ENCODE results near the gene CASS4. TPM values are rescaled to one million over a fixed set of nuclear protein-coding genes. Genes with fewer than 3 reads are reported as not detected.

Gene CASS4
- total RNA-seq, 1 experiment from 2014 or later, result not detected

GRCh38 chr20:56362833-56363413 lies 49.1 kb upstream of the CASS4 start:
- Mint-ChIP-seq H3K36me3 (ENCODE audit: insufficient read depth in 1 of 3, low read depth in 3 of 3) (peaks cover 0 to 18% (median 0%) of the 10 kb centered on the region in 3 experiments; a peak in 4 of 7 replicates), H3K4me3 (no peak overlapping the region), H3K9me3 (no peaks in the 10 kb centered on the region), H3K27me3 (ENCODE audit: low read depth) (no peaks in the 10 kb centered on the region; the same call in 1 of the 2 replicates), H3K27ac (no peak overlapping the region), H3K4me1 (peaks cover 19 to 23% of the 10 kb centered on the region in 2 experiments)
- Histone ChIP-seq H3K23me2 (ENCODE audit: insufficient read length, low read depth, low read length, poor library complexity, severe bottlenecking) (peaks cover 11% of the 10 kb centered on the region), H3K56ac (ENCODE audit: insufficient read length, low read depth, low read length) (no peak overlapping the region), H2AFZ (ENCODE audit: low read length) (no peak overlapping the region), H3K79me1 (ENCODE audit: insufficient read depth, low read depth, low read length, poor library complexity, severe bottlenecking) (no peaks in the 10 kb centered on the region), H3K4me2 (ENCODE audit: insufficient read depth, insufficient read length, low read length) (no peak overlapping the region), H2AK5ac (ENCODE audit: insufficient read length, low read length) (no peak overlapping the region), H3K9ac (ENCODE audit: extremely low read depth, insufficient read length, low read length) (no peak overlapping the region), H3K18ac (ENCODE audit: insufficient read length, low read depth, low read length) (no peak overlapping the region), H3K27ac (ENCODE audit: insufficient read length, low read depth, low read length) (no peak overlapping the region), H4K91ac (ENCODE audit: insufficient read length, low read depth, low read length) (no peak overlapping the region), H2BK5ac (ENCODE audit: insufficient read length, low read length) (no peak overlapping the region), H3T11ph (ENCODE audit: low read length) (no peak overlapping the region), H3K4ac (ENCODE audit: low read depth, low read length) (no peak overlapping the region), H4K5ac (ENCODE audit: insufficient read length, low read depth, low read length) (no peak overlapping the region), H4K20me1 (ENCODE audit: control insufficient read depth, insufficient read depth, insufficient read length) (no peaks in the 10 kb centered on the region), H2BK15ac (ENCODE audit: low read depth, low read length) (no peak overlapping the region), H3K14ac (ENCODE audit: insufficient read depth, low read length) (no peak overlapping the region), H3K9me3 (ENCODE audit: control insufficient read depth, low read depth, low read length) (no peaks in the 10 kb centered on the region), H3K27me3 (ENCODE audit: insufficient read depth, low read length) (no peaks in the 10 kb centered on the region), H2BK120ac (ENCODE audit: low read depth, low read length, poor library complexity, severe bottlenecking) (no peak overlapping the region), H4K8ac (replicated peaks; ENCODE audit: insufficient read length, low read depth, low read length) (no peak overlapping the region), H2BK20ac (ENCODE audit: low read depth, low read length, poor library complexity, severe bottlenecking) (no peak overlapping the region), H3K23ac (ENCODE audit: insufficient read length, low read depth, low read length) (no peak overlapping the region), H3K4me1 (ENCODE audit: insufficient read depth, low read length) (no peaks in the 10 kb centered on the region), H2BK12ac (ENCODE audit: insufficient read length, low read depth, low read length) (no peak overlapping the region), H3K79me2 (ENCODE audit: insufficient read depth, low read length) (no peaks in the 10 kb centered on the region)
- WGBS (ENCODE audit: extremely low coverage, insufficient read length, low lambda C conversion rate), result no CpG with 5 or more reads among the region's 8 CpGs
- no peak for TF ChIP-seq CTCF (conservative IDR thresholded peaks at IDR 0.05)
- peak; percentile 44 for DNase-seq
